HG02798 (cell line): ENCODE data around the gene KRT23.

Experiments used
- ATAC-seq: cut with Tn5 transposase; IDR thresholded peaks from one replicate; pipeline ENCODE4 v1.9.1; 2021; ENCODE audit warnings: mild to moderate bottlenecking; ENCODE audit not compliant: unreplicated experiment, poor library complexity

The KRT23 gene

GRCh38 chr17:40914075-40914855, 23.2 kb downstream of the KRT23 start:
- no peak for ATAC-seq

DNA sequence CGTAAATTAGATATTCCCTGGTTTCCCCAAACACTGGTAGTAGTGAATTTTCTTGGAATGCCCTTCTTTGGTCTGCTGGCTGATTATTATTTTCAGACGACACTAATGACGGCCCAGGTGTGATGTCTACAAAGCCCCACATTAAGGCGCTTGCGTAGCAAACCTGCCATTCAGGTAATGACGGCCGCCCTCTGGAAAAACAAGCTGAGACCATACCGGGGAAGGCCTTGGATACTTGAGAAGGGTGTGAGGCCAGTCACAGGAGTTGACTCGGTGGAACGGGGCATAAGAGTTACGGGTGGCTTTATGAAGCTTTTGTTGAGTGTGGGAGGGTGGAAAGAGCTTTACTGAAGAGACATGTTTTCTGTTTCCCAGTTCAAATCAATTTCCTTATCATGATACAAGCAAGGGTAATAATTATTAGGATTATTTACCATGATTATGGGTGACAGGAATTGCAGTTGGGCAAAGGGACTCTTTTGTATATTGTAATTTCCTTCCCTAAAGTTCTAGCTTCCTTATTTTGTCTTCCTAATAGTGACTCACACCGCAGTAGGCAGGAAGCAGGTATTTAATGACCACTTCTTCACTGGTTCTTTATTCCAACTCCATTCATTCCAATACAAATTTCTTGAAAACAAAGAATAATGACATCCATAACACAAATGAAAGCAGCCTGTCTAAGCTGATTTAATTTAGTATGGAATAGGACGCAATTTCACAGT, 24.8 kb downstream of the KRT23 start:
- ATAC-seq = no peak

DNA sequence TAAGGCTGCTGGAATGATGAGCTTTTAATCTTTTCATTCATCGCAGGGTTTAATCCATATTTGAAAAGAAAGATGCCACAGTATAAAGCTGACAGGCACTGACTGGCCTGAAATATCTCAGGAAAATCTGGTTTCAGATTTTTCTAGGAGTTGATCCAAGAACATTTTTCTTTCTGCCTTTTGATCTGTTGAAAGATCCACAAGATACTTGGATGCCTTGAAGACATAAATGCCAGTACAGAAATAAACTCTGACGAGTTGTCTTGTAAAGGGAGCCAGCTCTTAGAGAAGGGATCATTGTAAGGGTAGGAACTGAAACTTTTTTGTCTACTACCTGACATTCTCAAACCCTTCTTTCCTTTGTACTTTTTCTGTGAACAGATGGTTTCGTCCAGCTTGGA, 27.0 kb downstream of the KRT23 start:
- no peak for ATAC-seq

- ATAC-seq = no peak
These were observed 27.7 kb downstream of the KRT23 start for GRCh38 chr17:40909755-40910154.

DNA sequence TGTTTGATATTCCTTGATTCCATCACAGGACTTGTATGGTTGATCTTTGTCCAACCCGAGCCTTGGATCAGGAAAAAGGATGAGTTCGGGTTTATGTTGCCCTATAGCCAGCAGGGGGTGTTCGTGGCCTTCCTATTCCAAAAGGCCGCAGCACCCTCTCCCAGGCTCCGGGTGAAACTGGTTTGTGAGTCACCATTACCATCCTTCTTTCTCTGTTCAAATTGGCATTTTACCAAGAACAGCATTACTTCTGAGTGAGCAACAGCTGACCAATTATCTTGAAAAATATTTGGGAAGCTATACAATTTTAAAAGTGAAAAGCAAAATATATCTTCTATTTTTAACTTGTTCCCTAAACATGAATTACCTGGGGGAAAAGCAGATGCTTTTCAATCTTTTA, 28.1 kb downstream of the KRT23 start:
- ATAC-seq = no peak

DNA sequence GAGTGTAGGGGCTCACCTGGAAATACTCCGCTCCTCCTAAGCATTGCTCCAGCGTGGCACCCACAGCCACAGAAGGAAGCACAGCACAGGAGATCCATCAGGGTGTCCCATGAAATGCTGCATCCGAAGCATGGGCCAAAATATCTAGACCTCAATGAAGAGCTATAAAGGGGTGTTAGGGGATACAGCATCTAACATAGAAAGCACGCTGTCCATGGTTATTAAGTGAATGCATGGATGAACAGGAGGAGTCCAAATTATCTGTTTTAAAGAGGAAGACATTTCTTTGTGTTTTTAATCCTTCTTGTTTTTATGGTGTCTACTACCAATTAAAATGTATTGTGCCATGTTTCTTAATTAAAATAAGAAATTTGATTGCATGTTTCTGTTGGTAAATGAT, 30.8 kb downstream of the KRT23 start:
- ATAC-seq = no peak

GRCh38 chr17:40905370-40905769, 32.1 kb downstream of the KRT23 start:
- ATAC-seq = no peak

DNA sequence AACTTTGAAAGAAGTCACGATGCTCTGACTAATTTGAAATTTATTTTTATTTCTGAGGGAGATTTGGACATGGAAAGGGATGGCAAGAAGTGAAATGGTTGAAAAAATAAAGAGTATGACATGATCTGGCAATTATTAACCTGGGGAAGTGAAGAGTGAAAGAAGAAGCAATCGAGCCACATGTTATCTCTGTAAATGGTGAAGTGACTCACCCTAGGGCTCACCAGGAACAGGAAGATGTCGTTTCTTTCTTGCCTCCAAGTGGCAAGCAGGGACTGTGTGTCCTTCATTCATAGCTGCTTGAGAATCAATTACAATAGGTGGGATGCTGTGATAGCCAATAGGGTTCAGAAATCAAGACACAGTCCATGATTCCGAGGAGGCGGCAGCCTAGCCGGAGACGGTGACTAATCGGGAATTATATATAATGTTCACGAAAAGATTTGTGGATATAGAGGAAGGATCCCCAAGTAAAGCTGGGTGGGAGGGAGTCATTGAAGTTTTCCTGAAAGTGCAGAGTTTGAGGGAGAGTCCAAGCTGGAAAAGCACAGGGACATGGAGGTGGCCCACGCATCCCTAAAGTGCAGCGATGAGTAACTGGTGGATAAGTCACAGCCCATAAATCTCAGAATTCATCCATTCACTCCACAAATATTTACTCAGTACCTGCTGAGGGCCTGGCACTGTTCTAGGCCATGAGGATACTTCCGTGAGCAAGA, 34.2 kb downstream of the KRT23 start:
- no peak for ATAC-seq

- ATAC-seq = no peak
These were observed 34.9 kb downstream of the KRT23 start for GRCh38 chr17:40902498-40902897.

DNA sequence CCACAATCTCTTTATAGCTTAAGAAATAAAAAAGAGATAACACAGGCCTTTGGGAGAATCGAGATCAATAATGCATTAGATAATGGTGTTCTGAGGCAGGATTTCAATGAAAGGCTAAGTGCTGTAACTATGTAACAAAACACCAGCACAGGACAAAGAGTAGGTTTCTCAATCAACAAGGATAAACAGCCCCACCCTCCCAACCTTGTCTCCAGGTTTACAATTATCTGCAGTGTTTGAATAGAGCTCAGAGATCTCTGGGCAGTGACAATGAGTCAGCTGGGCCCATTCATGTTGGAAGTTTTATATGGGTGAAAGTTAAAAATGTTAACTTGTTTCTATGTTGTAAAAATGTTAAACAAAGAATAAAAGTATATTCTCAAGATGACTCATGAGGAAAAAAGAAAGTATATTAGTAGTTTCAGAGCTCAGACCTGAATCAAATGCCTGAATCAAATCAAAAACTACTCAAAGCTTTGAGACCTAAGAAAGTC, 35.4 kb downstream of the KRT23 start:
- no peak for ATAC-seq

DNA sequence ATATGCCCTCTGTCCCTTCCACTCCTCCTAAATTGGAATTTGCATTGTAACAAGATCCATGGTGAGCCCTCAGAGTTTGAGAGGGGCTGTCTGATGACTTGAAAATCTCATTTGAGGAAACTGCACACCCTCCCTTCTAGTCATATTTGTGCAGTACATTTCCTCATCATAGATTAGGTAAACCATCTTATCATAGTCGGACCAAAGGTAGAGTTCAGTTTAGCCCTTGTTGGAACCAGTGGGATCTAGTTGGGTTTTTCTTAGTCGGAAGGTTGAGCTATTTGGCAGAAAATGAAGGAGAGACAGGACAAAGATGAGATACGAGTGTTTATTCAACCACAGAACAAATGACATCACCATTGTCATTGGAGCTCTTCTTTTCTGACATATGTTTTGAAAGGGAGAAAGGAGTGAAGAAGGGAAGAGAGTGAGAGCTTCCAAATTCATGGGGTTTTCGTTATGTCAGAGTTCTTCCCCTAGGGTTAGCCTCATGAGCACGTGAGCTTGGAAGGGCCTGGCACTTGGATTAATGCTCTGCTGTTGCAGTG, 36.6 kb downstream of the KRT23 start:
- no peak for ATAC-seq

- ATAC-seq = no peak
These were observed 40.5 kb downstream of the KRT23 start for GRCh38 chr17:40896916-40897455.

- no peak for ATAC-seq
These were observed 42.2 kb downstream of the KRT23 start for GRCh38 chr17:40895106-40895730.

DNA sequence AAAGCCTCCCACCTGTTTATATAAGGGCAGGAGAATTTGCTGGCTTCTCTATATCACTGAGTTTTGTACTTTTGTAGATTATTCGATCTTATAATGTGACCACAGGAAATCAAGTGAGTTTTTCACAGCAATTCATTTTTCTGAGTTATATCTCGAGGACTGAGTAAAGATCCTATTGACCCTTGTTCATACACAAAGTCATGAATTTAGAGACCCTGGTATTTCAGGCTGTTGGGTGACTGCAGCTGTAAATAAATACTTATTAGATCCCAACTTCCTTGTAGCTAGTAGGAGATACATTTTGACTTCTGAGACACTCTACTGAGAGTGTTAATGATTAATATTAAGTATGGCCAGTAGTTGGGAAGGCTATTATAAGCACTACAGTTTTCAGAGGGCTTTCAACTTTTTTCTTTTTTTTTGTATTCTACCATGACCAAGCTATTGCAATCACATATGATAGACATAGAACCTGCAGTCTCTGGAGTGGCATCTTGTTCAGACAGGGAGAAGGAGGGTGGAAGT, 49.2 kb downstream of the KRT23 start:
- ATAC-seq = no peak

DNA sequence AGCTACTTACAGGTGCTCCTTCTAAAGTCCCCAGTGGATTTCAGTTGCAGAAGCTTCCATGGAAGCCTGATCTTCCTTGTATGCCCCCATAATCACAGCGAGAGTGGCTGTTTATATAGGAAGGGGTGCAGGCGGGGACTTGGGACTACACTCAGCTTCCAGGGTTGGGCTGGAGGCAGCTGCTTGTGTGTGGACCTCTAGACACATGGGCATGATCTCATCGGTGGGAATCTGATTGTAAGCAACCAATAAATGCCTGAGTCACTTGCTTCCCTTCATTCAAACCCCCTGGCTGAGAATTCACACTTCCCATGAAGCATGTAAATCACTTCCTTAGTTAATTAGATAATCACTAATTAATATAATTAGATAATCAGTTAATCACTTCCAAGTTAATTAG, 51.4 kb downstream of the KRT23 start:
- no peak for ATAC-seq

GRCh38 chr17:40884708-40885512, 52.5 kb downstream of the KRT23 start, which contains the start of gene KRT20:
Gene KRT20 (minus strand): TSS chr17:40885242. CDS start chr17:40885185, 57 bp downstream.
- ATAC-seq = no peak

GRCh38 chr17:40883626-40884334, 53.7 kb downstream of the KRT23 start:
- no peak for ATAC-seq

GRCh38 chr17:40883031-40883430, 54.4 kb downstream of the KRT23 start:
- ATAC-seq = no peak
